MCF 10A (cell line): ENCODE measurements around the gene CMTM1. TPM values are rescaled to one million over a fixed set of nuclear protein-coding genes. Genes with fewer than 3 reads are reported as not detected.
A peak's percentile ranks its signal among the peaks of the same experiment; 100 is the strongest.

Experiments used
- BruUV-seq: library from RNA; stranded (reverse); fragments of 400-500 nt; replicated peaks from 2 replicates; lab custom pipeline; 2021; lab: Mats Ljungman, UMichigan
- CTCF ChIA-PET: fragments of 300-600 bp; sonication (Branson Sonifier 250); formaldehyde crosslinking; extraction: SDS; loops from one replicate; lab custom pipeline; 2021; ENCODE audit warnings: antibody characterized with exemption, inconsistent platforms; lab: Yijun Ruan, JAX
- POLR2A ChIA-PET: fragments of 300-600, 350-650 bp; sonication (Branson Sonifier 250); formaldehyde crosslinking; extraction: SDS; loops from one replicate; lab custom pipeline; 2020; ENCODE audit warnings: antibody characterized with exemption, inconsistent platforms; lab: Yijun Ruan, JAX
- DNase-seq: peaks from one replicate; pipeline ENCODE4 v3.0.0-alpha.2; 2018; ENCODE audit not compliant: unreplicated experiment
- H3K27ac Mint-ChIP-seq: one replicate; pipeline ENCODE4 v1.8.0; 2022; ENCODE audit warnings: mild to moderate bottlenecking, low read depth, mixed read lengths; ENCODE audit not compliant: unreplicated experiment
- H3K27me3 Mint-ChIP-seq: one replicate; pipeline ENCODE4 v1.8.0; 2022; ENCODE audit warnings: mixed read lengths; ENCODE audit not compliant: insufficient read depth, unreplicated experiment
- H3K36me3 Mint-ChIP-seq: one replicate; pipeline ENCODE4 v1.8.0; 2022; ENCODE audit warnings: mild to moderate bottlenecking, moderate library complexity, mixed read lengths; ENCODE audit not compliant: insufficient read depth, unreplicated experiment
- H3K4me1 Mint-ChIP-seq: one replicate; pipeline ENCODE4 v1.8.0; 2022; ENCODE audit warnings: mixed read lengths; ENCODE audit not compliant: insufficient read depth, unreplicated experiment
- H3K4me3 Mint-ChIP-seq: one replicate; pipeline ENCODE4 v1.8.0; 2022; ENCODE audit warnings: mild to moderate bottlenecking, moderate library complexity, mixed read lengths; ENCODE audit not compliant: unreplicated experiment
- H3K9me3 Mint-ChIP-seq: one replicate; pipeline ENCODE4 v1.8.0; 2022; ENCODE audit warnings: mixed read lengths; ENCODE audit not compliant: unreplicated experiment
- CTCF ChIP-seq: fragments of 200-600 bp; IDR thresholded peaks from one replicate; pipeline ENCODE4 v1.8.0; 2022; ENCODE audit warnings: antibody characterized with exemption, mild to moderate bottlenecking; ENCODE audit not compliant: unreplicated experiment
- intact Hi-C: fragments of 100-400 bp; cut with micrococcal nuclease; formaldehyde crosslinking; loops from 2 replicates; pipeline ENCODE4 v1.14.1; 2022
- total RNA-seq: library from RNA; stranded (reverse); gene quantifications from 2 replicates; pipeline ENCODE4 v1.2.3, GENCODE V29; 2022

The CMTM1 gene
- total RNA-seq, 1 experiment from 2014 or later, result 2.1 TPM

DNA sequence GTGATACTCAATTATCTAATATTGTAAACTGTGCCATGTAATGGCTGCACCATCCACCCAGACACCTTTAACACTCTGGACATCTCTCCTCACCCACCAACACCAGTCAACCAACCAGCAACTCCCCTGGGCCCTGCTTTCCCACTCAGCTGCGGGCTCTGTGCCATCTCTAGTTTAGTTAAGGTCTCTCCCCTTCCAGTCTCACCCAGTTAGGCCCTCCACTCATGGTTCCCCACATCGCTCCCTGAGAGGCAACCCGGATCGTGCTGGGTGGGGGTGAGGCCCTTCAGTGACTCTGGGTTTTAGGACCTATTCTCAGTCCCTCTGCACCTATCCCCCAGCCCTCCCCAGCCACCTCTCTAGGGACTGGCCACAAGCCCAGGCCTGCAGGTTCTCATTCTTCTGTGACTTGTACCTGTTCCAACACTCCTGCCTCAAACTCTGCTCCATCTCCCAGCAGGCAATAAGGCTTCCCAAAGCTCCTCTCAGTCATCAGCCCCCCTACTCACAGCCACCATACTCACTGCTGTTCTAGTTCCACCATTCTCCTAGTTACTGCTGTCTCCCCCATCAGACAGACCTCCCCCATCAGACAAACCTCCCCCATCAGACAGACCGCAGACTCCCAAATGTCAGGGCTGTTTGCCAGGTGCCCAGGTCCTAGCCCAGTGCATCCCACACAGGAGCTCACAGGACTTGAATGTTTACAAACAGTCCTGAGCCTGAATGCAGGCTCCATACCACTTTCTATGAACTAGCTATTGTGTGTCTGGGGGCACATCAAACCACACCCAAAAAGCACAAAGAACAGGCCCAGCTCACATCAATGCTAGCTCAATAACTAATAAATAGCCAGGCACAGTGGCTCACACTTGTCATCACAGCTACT is 18.9 kb upstream of the CMTM1 start:
- CTCF ChIA-PET, result interaction anchor here (1.0 to 1.3 kb wide), 4 partner anchors 16 to 140 kb away, joined by 3 to 8 read pairs (median 6); no protein-coding TSS in a partner anchor
- no peak for TF ChIP-seq CTCF
- Mint-ChIP-seq H3K36me3 (peaks cover 29% of the 10 kb centered on the region), H3K4me1 (peaks cover 24% of the 10 kb centered on the region), H3K27ac (peak overlapping the region; percentile 57), H3K9me3 (no peaks in the 10 kb centered on the region), H3K27me3 (no peaks in the 10 kb centered on the region), H3K4me3 (no peak overlapping the region)
- intact Hi-C loops, result no loop called here
- no TSS peak for BruUV-seq
- no peak for DNase-seq
- POLR2A ChIA-PET, result interaction anchor here (1.4 to 7.6 kb wide), 4 partner anchors 14 to 139 kb away, joined by 4 to 97 read pairs (median 35); no protein-coding TSS in a partner anchor

DNA sequence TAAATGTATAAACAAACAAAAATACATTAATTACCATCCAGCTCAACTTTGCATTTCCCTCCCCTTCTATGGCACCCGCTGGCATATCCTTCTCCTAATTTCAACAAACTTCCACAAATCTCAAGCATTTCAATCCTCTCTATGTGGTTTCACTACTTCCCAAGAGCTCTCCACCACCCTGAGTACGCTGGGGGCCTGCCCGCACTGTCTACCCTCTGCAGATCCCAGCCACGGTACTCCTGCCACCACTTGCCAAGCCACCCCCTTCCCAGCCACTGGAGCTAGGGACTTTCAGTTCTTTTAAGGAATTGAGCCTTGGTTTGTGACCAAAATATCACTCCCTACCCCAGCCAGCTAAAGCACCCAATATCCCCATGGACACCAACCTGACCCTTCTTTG is 18.2 kb upstream of the CMTM1 start:
- H3K36me3 Mint-ChIP-seq, result peaks cover 27% of the 10 kb centered on the region
- no peaks in the 10 kb centered on the region for H3K27me3 Mint-ChIP-seq
- H3K4me1 Mint-ChIP-seq, result peaks cover 25% of the 10 kb centered on the region
- TF ChIP-seq CTCF, result no peak
- intact Hi-C loops, result no loop called here
- peak overlapping the region; percentile 75 for H3K27ac Mint-ChIP-seq
- H3K4me3 Mint-ChIP-seq, result peak overlapping the region; percentile 81
- H3K9me3 Mint-ChIP-seq, result no peaks in the 10 kb centered on the region
- CTCF ChIA-PET, result interaction anchor here (0.9 to 1.3 kb wide), 5 partner anchors 8 to 141 kb away, joined by 3 to 8 read pairs (median 5); no protein-coding TSS in a partner anchor
- no TSS peak for BruUV-seq
- POLR2A ChIA-PET, result interaction anchor here (1.4 to 7.6 kb wide), 4 partner anchors 15 to 139 kb away, joined by 4 to 97 read pairs (median 35); no protein-coding TSS in a partner anchor
- no peak for DNase-seq

DNA sequence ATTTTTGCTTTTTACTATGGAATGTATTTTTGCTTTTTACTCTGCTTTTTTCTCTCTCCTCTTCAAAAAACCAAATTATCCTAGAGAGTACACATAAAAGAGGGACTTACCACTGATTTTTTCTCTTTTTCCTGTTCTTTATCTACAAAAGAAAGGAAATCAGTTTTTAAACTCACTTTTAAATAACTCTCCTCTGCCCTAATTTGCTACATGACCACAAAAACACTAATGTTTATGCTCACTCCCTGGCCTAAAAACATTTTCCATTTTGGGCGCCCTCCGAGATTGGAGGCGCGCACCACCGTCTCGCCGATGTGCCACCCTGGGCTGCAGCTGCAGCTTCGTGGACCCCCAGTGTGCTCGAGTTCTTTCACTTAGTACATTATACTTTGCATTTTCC is 17.4 kb upstream of the CMTM1 start:
- peaks cover 33% of the 10 kb centered on the region for H3K4me1 Mint-ChIP-seq
- no peaks in the 10 kb centered on the region for H3K27me3 Mint-ChIP-seq
- peaks cover 25% of the 10 kb centered on the region for H3K36me3 Mint-ChIP-seq
- TF ChIP-seq CTCF, result no peak
- CTCF ChIA-PET, result interaction anchor here (0.9 to 1.1 kb wide), 2 partner anchors 9 to 55 kb away, joined by 3 to 4 read pairs; no protein-coding TSS in a partner anchor
- H3K9me3 Mint-ChIP-seq, result no peaks in the 10 kb centered on the region
- POLR2A ChIA-PET, result interaction anchor here (0.6 to 7.6 kb wide), 8 partner anchors 11 to 371 kb away, joined by 3 to 97 read pairs (median 4); no protein-coding TSS in a partner anchor
- H3K27ac Mint-ChIP-seq, result peak overlapping the region; percentile 75
- intact Hi-C loops, result no loop called here
- H3K4me3 Mint-ChIP-seq, result peak overlapping the region; percentile 81
- no TSS peak for BruUV-seq
- DNase-seq, result no peak
